GM23338 (cell line): ENCODE measurements around the gene GATAD2A. TPM values are rescaled to one million over a fixed set of nuclear protein-coding genes. Genes with fewer than 3 reads are reported as not detected.

Source experiments
- ATAC-seq: fragments of 200-7000 bp; cut with Tn5 transposase; 3 replicates; pipeline ENCODE4 v1.9.1; 2020
- DNase-seq: peaks from one replicate; pipeline ENCODE4 v3.0.0-alpha.2; 2015; ENCODE audit warnings: low spot score
- H2AFZ ChIP-seq: fragments of 200-600 bp; sonication (generic); 2 replicates; pipeline ENCODE4 v1.8.0; 2016; ENCODE audit warnings: antibody characterized with exemption, mild to moderate bottlenecking, moderate library complexity
- H3F3A ChIP-seq: fragments of 200-600 bp; sonication (generic); replicated peaks from 2 replicates; pipeline ENCODE4 v1.8.0; 2017; ENCODE audit warnings: antibody characterized with exemption, mixed run types, low read depth
- H3K27ac ChIP-seq: fragments of 200-600 bp; sonication (generic); 2 replicates; pipeline ENCODE4 v1.6.1; 2016; ENCODE audit warnings: low read depth
- H3K27me3 ChIP-seq: fragments of 200-600 bp; sonication (generic); 2 replicates; pipeline ENCODE4 v1.8.0; 2016; ENCODE audit warnings: mild to moderate bottlenecking, mixed run types, moderate library complexity; ENCODE audit not compliant: insufficient read depth
- H3K36me3 ChIP-seq: fragments of 200-600 bp; sonication (generic); 2 replicates; pipeline ENCODE4 v1.8.0; 2016; ENCODE audit warnings: mild to moderate bottlenecking; ENCODE audit not compliant: insufficient read depth
- H3K4me1 ChIP-seq: fragments of 200-600 bp; sonication (generic); 2 replicates; pipeline ENCODE4 v1.8.0; 2016; ENCODE audit warnings: mild to moderate bottlenecking, moderate library complexity; ENCODE audit not compliant: insufficient read depth
- H3K4me2 ChIP-seq: fragments of 200-600 bp; sonication (generic); 2 replicates; pipeline ENCODE4 v1.7.1; 2017; ENCODE audit warnings: mixed run types
- H3K4me3 ChIP-seq: fragments of 200-600 bp; sonication (generic); 2 replicates; pipeline ENCODE4 v1.6.1; 2016; ENCODE audit warnings: mixed run types
- H3K79me2 ChIP-seq: fragments of 200-600 bp; sonication (generic); replicated peaks from 2 replicates; pipeline ENCODE4 v1.8.0; 2017; ENCODE audit warnings: mild to moderate bottlenecking; ENCODE audit not compliant: insufficient read depth
- H3K9me2 ChIP-seq: fragments of 200-600 bp; sonication (generic); 2 replicates; pipeline ENCODE4 v1.8.0; 2017; ENCODE audit not compliant: insufficient read depth
- H4K20me1 ChIP-seq: fragments of 200-600 bp; sonication (generic); replicated peaks from 2 replicates; pipeline ENCODE4 v1.8.0; 2017; ENCODE audit warnings: mild to moderate bottlenecking; ENCODE audit not compliant: insufficient read depth
- H3K27ac Mint-ChIP-seq: 2 replicates; pipeline ENCODE4 v1.8.0; 2020; ENCODE audit warnings: inconsistent platforms, mild to moderate bottlenecking, moderate library complexity, mixed read lengths
- H3K27me3 Mint-ChIP-seq: 3 replicates; pipeline ENCODE4 v1.8.0; 2022; ENCODE audit warnings: low read depth, mild to moderate bottlenecking, moderate library complexity, mixed read lengths, inconsistent platforms; ENCODE audit not compliant: insufficient read depth, poor library complexity
- H3K36me3 Mint-ChIP-seq: 3 replicates; pipeline ENCODE4 v1.8.0; 2021; ENCODE audit warnings: low read depth, mild to moderate bottlenecking, inconsistent platforms, moderate library complexity, mixed read lengths
- H3K4me1 Mint-ChIP-seq: 3 replicates; pipeline ENCODE4 v1.8.0; 2020; ENCODE audit warnings: mild to moderate bottlenecking, inconsistent platforms, mixed read lengths
- H3K4me3 Mint-ChIP-seq: 3 replicates; pipeline ENCODE4 v1.8.0; 2021; ENCODE audit warnings: moderate library complexity, mild to moderate bottlenecking, inconsistent platforms, mixed read lengths
- H3K9me3 Mint-ChIP-seq: 3 replicates; pipeline ENCODE4 v1.8.0; 2020; ENCODE audit warnings: moderate library complexity, mild to moderate bottlenecking, inconsistent platforms, mixed read lengths
- CREB1 ChIP-seq: fragments of 250-450 bp; sonication (Bioruptor Pico); IDR thresholded peaks from 2 replicates; pipeline ENCODE4 v1.5.0; 2020; ENCODE audit warnings: low read depth, mild to moderate bottlenecking, moderate library complexity
- CTCF ChIP-seq, 2 experiments: fragments of 200-600 bp in 1 of 2; sonication (generic) in 1 of 2; conservative IDR thresholded peaks; 2 replicates each; pipeline versions ENCODE4 v1.5.1 to v1.6.1; 2016 to 2017; ENCODE audit warnings: antibody characterized with exemption in 2 of 2, low read depth in 2 of 2, mild to moderate bottlenecking in 2 of 2, moderate library complexity in 1 of 2
- NANOG ChIP-seq: IDR thresholded peaks from 2 replicates; pipeline ENCODE4 v1.6.1; 2016; ENCODE audit warnings: antibody characterized with exemption, borderline replicate concordance
- POLR2AphosphoS5 ChIP-seq: IDR thresholded peaks from 2 replicates; pipeline ENCODE4 v1.6.1; 2016; ENCODE audit warnings: antibody characterized with exemption, low read depth
- ZNF114 ChIP-seq: fragments of 250-450 bp; sonication (Bioruptor Pico); IDR thresholded peaks from 2 replicates; pipeline ENCODE4 v1.5.0; 2020; ENCODE audit warnings: mild to moderate bottlenecking, moderate library complexity
- ZNF331 ChIP-seq: fragments of 250-450 bp; sonication (Bioruptor Pico); IDR thresholded peaks from 2 replicates; pipeline ENCODE4 v1.5.0; 2020; ENCODE audit warnings: low read depth, mild to moderate bottlenecking, moderate library complexity
- polyA plus RNA-seq: library from polyadenylated mRNA; unstranded; fragments of >200 nt; fragmentation: Nextera tagmentation; extraction: Ambion mirVana; gene quantifications from 2 replicates; pipeline ENCODE4 v1.2.1, GENCODE V29; 2016
- total RNA-seq: library from RNA; depleted of rRNA; stranded (reverse); fragments of >200 nt; shearing (Covaris generic); gene quantifications from 2 replicates; pipeline ENCODE4 v1.2.3, GENCODE V29; 2014

GATAD2A gene
- total and polyA plus RNA-seq, 2 experiments from 2014 or later, result 40.0 to 151 TPM

- no peaks in the 10 kb centered on the region for H3K36me3 Mint-ChIP-seq
- H3K9me3 Mint-ChIP-seq, result peaks cover 16% of the 10 kb centered on the region; the same call in 2 of the 3 replicates
- peak overlapping the region; percentile 52; the same call in 1 of the 2 replicates for H3K27ac Mint-ChIP-seq
Observed at GRCh38 chr19:19385131-19385895, 20.2 kb upstream of the GATAD2A start.

GRCh38 chr19:19385896-19386869 lies 19.3 kb upstream of the GATAD2A start:
- H3K4me1 Mint-ChIP-seq, result peaks cover 36% of the 10 kb centered on the region
- no peaks in the 10 kb centered on the region for H3K36me3 ChIP-seq
- peak; percentile 1; the same call in 2 of the 3 replicates for ATAC-seq

More at GRCh38 chr19:19385131-19385895, 20.2 kb upstream of the GATAD2A start:
- peak; percentile 99 for DNase-seq
- Mint-ChIP-seq H3K4me1 (peaks cover 36% of the 10 kb centered on the region), H3K4me3 (peak overlapping the region; percentile 75), H3K27me3 (peaks cover 29% of the 10 kb centered on the region)
- Histone ChIP-seq H3K36me3 (no peaks in the 10 kb centered on the region), H3K27ac (peak overlapping the region; percentile 92), H4K20me1 (no peaks in the 10 kb centered on the region; the same call in 1 of the 2 replicates), H3K79me2 (peaks cover 47% of the 10 kb centered on the region), H3K9me2 (0 out of 2 replicates have a peak, but pooled peaks cover 7% of the 10 kb centered on the region), H3K4me2 (peak overlapping the region; percentile 97), H2AFZ (peak overlapping the region; percentile 78), H3K4me1 (peaks cover 32% of the 10 kb centered on the region), H3F3A (peaks cover 7% of the 10 kb centered on the region), H3K27me3 (peaks cover 9% of the 10 kb centered on the region; the same call in 1 of the 2 replicates), H3K4me3 (peak overlapping the region; percentile 95)
- ATAC-seq, result peak; percentile 93
- TF ChIP-seq CREB1 (CRISPR knock-in tag) (peak; percentile 91), POLR2AphosphoS5 (peak; percentile 84), ZNF114 (CRISPR knock-in tag) (no peak), CTCF (conservative IDR thresholded peaks at IDR 0.05; ENCODE audit: low read depth in 2 of 2) (0 out of 4 replicates have a peak, but pooled peaks of 1 of the 2 experiments have one; percentile 5), ZNF331 (CRISPR knock-in tag) (no peak), NANOG (no peak)

More at GRCh38 chr19:19385896-19386869, 19.3 kb upstream of the GATAD2A start:
- H3K9me3 Mint-ChIP-seq, result peaks cover 16% of the 10 kb centered on the region; the same call in 2 of the 3 replicates
- no peaks in the 10 kb centered on the region for H3K36me3 Mint-ChIP-seq
- Histone ChIP-seq H3K4me2 (peak overlapping the region; percentile 99), H3F3A (peaks cover 7% of the 10 kb centered on the region), H3K79me2 (peaks cover 56% of the 10 kb centered on the region), H3K27ac (peak overlapping the region; percentile 95), H3K27me3 (peaks cover 9% of the 10 kb centered on the region; the same call in 1 of the 2 replicates), H2AFZ (peak overlapping the region; percentile 63), H3K4me3 (peak overlapping the region; percentile 95), H3K9me2 (0 out of 2 replicates have a peak, but pooled peaks cover 7% of the 10 kb centered on the region), H3K4me1 (peaks cover 32% of the 10 kb centered on the region), H4K20me1 (no peaks in the 10 kb centered on the region; the same call in 1 of the 2 replicates)
- peak overlapping the region; percentile 81; the same call in 1 of the 2 replicates for H3K27ac Mint-ChIP-seq
- no peak for TF ChIP-seq ZNF331 (CRISPR knock-in tag)
- peak; percentile 36 to 43 for TF ChIP-seq CTCF (conservative IDR thresholded peaks at IDR 0.05; ENCODE audit: low read depth in 2 of 2)
- DNase-seq, result peak; percentile 66
- peaks cover 26% of the 10 kb centered on the region for H3K27me3 Mint-ChIP-seq
- peak overlapping the region; percentile 88 for H3K4me3 Mint-ChIP-seq
